ENCODE measurements around the gene FOSB.
A peak's percentile ranks its signal among the peaks of the same experiment; 100 is the strongest.

FOSB gene

GRCh38 chr19:45450012-45450333 lies 17.8 kb upstream of the FOSB start:
- TF ChIP-seq CTCF (conservative IDR thresholded peaks at IDR 0.05; ENCODE audit: low read length): no peak
- peak overlapping the region; percentile 64 for H3K4me3 ChIP-seq (ENCODE audit: low read length)
- no peak for DNase-seq (ENCODE audit: low read depth)

- no peak for TF ChIP-seq CTCF (conservative IDR thresholded peaks at IDR 0.05; ENCODE audit: low read length)
- H3K4me3 ChIP-seq (ENCODE audit: low read length): peak overlapping the region; percentile 84
- peak; percentile 88 for DNase-seq (ENCODE audit: low read depth)
Observed at GRCh38 chr19:45451131-45451849, 16.5 kb upstream of the FOSB start.

- TF ChIP-seq CTCF (conservative IDR thresholded peaks at IDR 0.05; ENCODE audit: low read length): no peak
- DNase-seq (ENCODE audit: low read depth): no peak
- peak overlapping the region; percentile 84 for H3K4me3 ChIP-seq (ENCODE audit: low read length)
Observed at GRCh38 chr19:45451850-45452387, 15.9 kb upstream of the FOSB start.

- peak overlapping the region; percentile 45 for H3K4me3 ChIP-seq (ENCODE audit: low read length)
- peak; percentile 99 for DNase-seq (ENCODE audit: low read depth)
- TF ChIP-seq CTCF (conservative IDR thresholded peaks at IDR 0.05; ENCODE audit: low read length): no peak
Observed at GRCh38 chr19:45455707-45456499, 11.9 kb upstream of the FOSB start.

- TF ChIP-seq CTCF (conservative IDR thresholded peaks at IDR 0.05; ENCODE audit: low read length): no peak
- peak overlapping the region; percentile 45 for H3K4me3 ChIP-seq (ENCODE audit: low read length)
- DNase-seq (ENCODE audit: low read depth): no peak
Observed at GRCh38 chr19:45456500-45456815, 11.3 kb upstream of the FOSB start.

GRCh38 chr19:45457776-45458175 lies 10.0 kb upstream of the FOSB start:
- TF ChIP-seq CTCF (conservative IDR thresholded peaks at IDR 0.05; ENCODE audit: low read length): no peak
- H3K4me3 ChIP-seq (ENCODE audit: low read length): no peak overlapping the region
- no peak for DNase-seq (ENCODE audit: low read depth)

Data from AG10803 (cell line).